Testis (tissue), 2 donors: Measurements from ENCODE around the gene VPS37C.

ENCODE experiments used
- CTCF ChIP-seq, 3 experiments: fragments of 450-650 bp in 2 of 3; fragments of 200-600 bp in 1 of 3; sonication (generic) in 1 of 3; IDR thresholded peaks; one replicate each; pipeline ENCODE4 v1.5.1; 2016 to 2019; ENCODE audit warnings: antibody characterized with exemption in 3 of 3, mild to moderate bottlenecking in 2 of 3, moderate library complexity in 1 of 3
- POLR2A ChIP-seq: fragments of 450-650 bp; IDR thresholded peaks from one replicate; pipeline ENCODE4 v1.6.1; 2017; ENCODE audit warnings: antibody characterized with exemption, mild to moderate bottlenecking, moderate library complexity

GRCh38 chr11:61080986-61081590, 80.1 kb downstream of the VPS37C start:
- TF ChIP-seq POLR2A (no peak), CTCF (IDR thresholded peaks at IDR 0.05) (no peak)
